ENCODE data around the gene CCDC88B. TPM values are rescaled to one million over a fixed set of nuclear protein-coding genes. Genes with fewer than 3 reads are reported as not detected.

The CCDC88B gene
- total and polyA plus RNA-seq, 4 donors, result 3.5 to 4.9 (median 4.0) TPM

DNA sequence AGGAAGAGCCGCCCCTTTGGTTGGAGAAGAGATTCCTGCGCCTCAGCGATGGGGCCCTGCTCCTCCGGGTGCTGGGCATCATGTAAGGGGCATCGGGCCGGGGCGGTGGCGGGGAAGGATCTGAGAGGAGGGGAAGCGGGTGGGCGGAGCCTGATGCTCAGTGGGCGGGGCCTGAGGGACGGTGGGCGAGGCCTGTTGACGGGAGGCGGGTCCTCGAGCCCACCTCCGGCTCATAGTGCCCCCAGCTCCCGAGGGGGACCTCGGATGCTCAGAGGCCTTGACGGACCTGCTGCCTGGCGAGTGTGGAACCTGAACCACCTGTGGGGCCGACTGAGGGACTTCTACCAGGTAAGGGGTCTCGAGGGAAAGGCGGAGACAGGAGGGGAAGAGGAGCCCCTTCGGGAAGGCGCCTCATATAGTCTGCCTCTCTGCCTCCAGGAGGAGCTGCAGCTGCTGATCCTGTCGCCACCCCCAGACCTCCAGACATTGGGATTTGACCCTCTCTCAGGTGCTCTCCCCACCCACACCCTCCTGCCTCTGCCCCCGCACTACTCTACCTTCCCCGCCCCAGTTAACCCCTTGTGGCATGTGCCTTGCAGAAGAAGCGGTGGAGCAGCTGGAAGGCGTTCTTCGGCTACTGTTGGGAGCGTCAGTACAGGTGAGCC, 799 bp downstream of the CCDC88B start:
- H3K36me3 ChIP-seq (ENCODE audit: control insufficient read depth in 4 of 4, insufficient read depth in 3 of 4, low read depth in 1 of 4, low read length in 3 of 4), result no peaks in the 10 kb centered on the region
- H3K27me3 ChIP-seq (ENCODE audit: control insufficient read depth in 4 of 4, insufficient read depth in 4 of 4, low read length in 3 of 4), result no peaks in the 10 kb centered on the region
- H3K4me3 ChIP-seq (ENCODE audit: low read depth in 1 of 3, low read length in 3 of 3), result peak overlapping the region in 1 of 3 donors; percentile 21
- peak overlapping the region; percentile 18 to 61 for H3K27ac ChIP-seq (ENCODE audit: low read depth in 1 of 2, low read length in 2 of 2)
- no peak for TF ChIP-seq YY1 (IDR thresholded peaks at IDR 0.05)
- DNase-seq (ENCODE audit: low spot score), result peak; percentile 82
- H3K4me1 ChIP-seq (ENCODE audit: control insufficient read depth in 4 of 4, insufficient read depth in 4 of 4, low read length in 3 of 4), result peaks cover 0 to 12% (median 7%) of the 10 kb centered on the region in 4 donors
- 46% methylated on average over 33 of the region's 33 CpGs for WGBS
- H3K9me3 ChIP-seq (ENCODE audit: control insufficient read depth in 4 of 4, low read length in 3 of 4), result no peaks in the 10 kb centered on the region
- no peak overlapping the region for H3K9ac ChIP-seq (ENCODE audit: low read depth in 1 of 2, low read length in 2 of 2)

DNA sequence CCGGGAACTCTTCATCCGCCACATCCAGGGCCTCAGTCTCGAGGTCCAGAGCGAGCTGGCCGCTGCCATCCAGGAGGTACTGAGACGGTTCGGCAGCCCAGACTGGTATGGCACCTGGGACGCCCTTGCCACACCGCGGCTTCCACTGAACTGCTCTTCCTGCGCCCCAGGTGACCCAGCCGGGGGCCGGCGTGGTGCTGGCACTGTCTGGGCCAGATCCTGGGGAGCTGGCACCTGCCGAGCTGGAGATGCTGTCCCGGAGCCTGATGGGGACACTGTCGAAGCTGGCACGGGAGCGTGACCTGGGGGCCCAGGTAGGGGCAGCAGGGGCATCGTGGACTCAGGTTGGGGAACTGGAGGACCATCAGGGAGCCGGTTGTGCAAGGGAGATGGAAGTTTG, 1.4 kb downstream of the CCDC88B start:
- H3K4me3 ChIP-seq (ENCODE audit: low read depth in 1 of 3, low read length in 3 of 3), result no peak overlapping the region
- no peaks in the 10 kb centered on the region for H3K9me3 ChIP-seq (ENCODE audit: control insufficient read depth in 4 of 4, low read length in 3 of 4)
- 85% methylated on average over 21 of the region's 21 CpGs for WGBS
- TF ChIP-seq TAF1 (conservative IDR thresholded peaks at IDR 0.05), result no peak
- TF ChIP-seq GABPA (IDR thresholded peaks at IDR 0.05 in 1 of 2, conservative IDR thresholded peaks at IDR 0.05 in 1 of 2), result no peak
- TF ChIP-seq, protein P1, sequence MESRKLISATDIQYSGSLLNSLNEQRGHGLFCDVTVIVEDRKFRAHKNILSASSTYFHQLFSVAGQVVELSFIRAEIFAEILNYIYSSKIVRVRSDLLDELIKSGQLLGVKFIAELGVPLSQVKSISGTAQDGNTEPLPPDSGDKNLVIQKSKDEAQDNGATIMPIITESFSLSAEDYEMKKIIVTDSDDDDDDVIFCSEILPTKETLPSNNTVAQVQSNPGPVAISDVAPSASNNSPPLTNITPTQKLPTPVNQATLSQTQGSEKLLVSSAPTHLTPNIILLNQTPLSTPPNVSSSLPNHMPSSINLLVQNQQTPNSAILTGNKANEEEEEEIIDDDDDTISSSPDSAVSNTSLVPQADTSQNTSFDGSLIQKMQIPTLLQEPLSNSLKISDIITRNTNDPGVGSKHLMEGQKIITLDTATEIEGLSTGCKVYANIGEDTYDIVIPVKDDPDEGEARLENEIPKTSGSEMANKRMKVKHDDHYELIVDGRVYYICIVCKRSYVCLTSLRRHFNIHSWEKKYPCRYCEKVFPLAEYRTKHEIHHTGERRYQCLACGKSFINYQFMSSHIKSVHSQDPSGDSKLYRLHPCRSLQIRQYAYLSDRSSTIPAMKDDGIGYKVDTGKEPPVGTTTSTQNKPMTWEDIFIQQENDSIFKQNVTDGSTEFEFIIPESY (IDR thresholded peaks at IDR 0.05), result no peak
- no peak for TF ChIP-seq FOXA2 (IDR thresholded peaks at IDR 0.05)
- no peak for TF ChIP-seq JUND (IDR thresholded peaks at IDR 0.05)
- TF ChIP-seq, protein P2, sequence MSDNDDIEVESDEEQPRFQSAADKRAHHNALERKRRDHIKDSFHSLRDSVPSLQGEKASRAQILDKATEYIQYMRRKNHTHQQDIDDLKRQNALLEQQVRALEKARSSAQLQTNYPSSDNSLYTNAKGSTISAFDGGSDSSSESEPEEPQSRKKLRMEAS (IDR thresholded peaks at IDR 0.05), result no peak
- no peak for TF ChIP-seq HNF4G (IDR thresholded peaks at IDR 0.05)
- TF ChIP-seq FOXA1 (IDR thresholded peaks at IDR 0.05), result no peak
- no peak for TF ChIP-seq YY1 (IDR thresholded peaks at IDR 0.05)
- TF ChIP-seq, protein P3, sequence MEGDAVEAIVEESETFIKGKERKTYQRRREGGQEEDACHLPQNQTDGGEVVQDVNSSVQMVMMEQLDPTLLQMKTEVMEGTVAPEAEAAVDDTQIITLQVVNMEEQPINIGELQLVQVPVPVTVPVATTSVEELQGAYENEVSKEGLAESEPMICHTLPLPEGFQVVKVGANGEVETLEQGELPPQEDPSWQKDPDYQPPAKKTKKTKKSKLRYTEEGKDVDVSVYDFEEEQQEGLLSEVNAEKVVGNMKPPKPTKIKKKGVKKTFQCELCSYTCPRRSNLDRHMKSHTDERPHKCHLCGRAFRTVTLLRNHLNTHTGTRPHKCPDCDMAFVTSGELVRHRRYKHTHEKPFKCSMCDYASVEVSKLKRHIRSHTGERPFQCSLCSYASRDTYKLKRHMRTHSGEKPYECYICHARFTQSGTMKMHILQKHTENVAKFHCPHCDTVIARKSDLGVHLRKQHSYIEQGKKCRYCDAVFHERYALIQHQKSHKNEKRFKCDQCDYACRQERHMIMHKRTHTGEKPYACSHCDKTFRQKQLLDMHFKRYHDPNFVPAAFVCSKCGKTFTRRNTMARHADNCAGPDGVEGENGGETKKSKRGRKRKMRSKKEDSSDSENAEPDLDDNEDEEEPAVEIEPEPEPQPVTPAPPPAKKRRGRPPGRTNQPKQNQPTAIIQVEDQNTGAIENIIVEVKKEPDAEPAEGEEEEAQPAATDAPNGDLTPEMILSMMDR (IDR thresholded peaks at IDR 0.05; ENCODE audit: low read depth, low read length, missing input control), result no peak
- H3K27ac ChIP-seq (ENCODE audit: low read depth in 1 of 2, low read length in 2 of 2), result no peak overlapping the region
- no peak for DNase-seq (ENCODE audit: low spot score)
- no peak overlapping the region for H3K9ac ChIP-seq (ENCODE audit: low read depth in 1 of 2, low read length in 2 of 2)
- no peaks in the 10 kb centered on the region for H3K36me3 ChIP-seq (ENCODE audit: control insufficient read depth in 4 of 4, insufficient read depth in 3 of 4, low read depth in 1 of 4, low read length in 3 of 4)
- no peaks in the 10 kb centered on the region for H3K27me3 ChIP-seq (ENCODE audit: control insufficient read depth in 4 of 4, insufficient read depth in 4 of 4, low read length in 3 of 4)
- H3K4me1 ChIP-seq (ENCODE audit: control insufficient read depth in 4 of 4, insufficient read depth in 4 of 4, low read length in 3 of 4), result peaks cover 0 to 12% (median 7%) of the 10 kb centered on the region in 4 donors

DNA sequence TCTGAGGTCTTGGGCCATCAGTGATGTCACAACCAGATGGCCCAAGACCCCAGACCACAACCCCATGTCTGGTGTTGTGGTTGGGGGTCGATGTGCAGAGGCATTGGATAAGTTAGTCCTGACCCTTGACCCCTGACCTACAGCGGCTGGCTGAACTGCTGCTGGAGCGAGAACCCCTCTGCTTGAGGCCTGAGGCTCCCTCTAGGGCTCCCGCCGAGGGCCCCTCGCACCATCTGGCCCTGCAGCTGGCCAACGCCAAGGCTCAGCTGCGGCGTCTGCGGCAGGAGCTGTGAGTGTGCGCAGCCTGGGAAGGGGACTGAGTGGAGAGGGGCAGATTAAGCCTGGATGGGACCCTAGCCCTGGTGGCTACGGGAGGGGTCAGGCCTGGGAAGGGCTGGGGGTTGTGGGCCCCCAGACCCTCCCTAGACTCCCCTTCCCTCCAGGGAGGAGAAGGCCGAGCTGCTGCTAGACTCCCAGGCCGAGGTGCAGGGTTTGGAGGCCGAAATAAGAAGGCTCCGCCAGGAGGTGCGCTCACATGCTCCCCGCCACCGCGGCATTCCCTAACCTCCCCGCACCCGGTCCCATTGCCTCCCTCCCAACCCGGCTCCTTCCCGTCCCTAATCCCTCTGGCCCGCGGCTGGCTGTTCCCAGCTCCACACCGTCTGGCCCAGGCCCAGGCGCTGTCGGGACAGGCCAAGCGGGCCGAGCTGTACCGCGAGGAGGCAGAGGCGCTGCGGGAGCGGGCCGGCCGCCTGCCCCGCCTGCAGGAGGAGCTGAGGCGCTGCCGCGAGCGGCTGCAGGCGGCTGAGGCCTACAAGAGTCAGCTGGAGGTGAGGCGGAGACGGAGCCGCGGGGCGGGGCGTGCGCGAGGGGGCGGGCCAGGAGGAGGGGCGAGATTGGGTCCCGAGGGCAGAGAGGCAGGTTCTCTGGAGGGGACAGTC, 2.1 kb downstream of the CCDC88B start:
- no peaks in the 10 kb centered on the region for H3K9me3 ChIP-seq (ENCODE audit: control insufficient read depth in 4 of 4, low read length in 3 of 4)
- TF ChIP-seq GABPA (IDR thresholded peaks at IDR 0.05 in 1 of 2, conservative IDR thresholded peaks at IDR 0.05 in 1 of 2) (no peak), SP1 (IDR thresholded peaks at IDR 0.05) (peak; percentile 27), RAD21 (IDR thresholded peaks at IDR 0.05) (peak in 1 of 2 donors; percentile 66), NR2F2 (IDR thresholded peaks at IDR 0.05) (no peak)
- TF ChIP-seq, protein P3 (IDR thresholded peaks at IDR 0.05; ENCODE audit: low read depth, low read length, missing input control), result peak; percentile 31
- WGBS, result 29% methylated on average over 55 of the region's 55 CpGs
- peak overlapping the region in 1 of 3 donors; percentile 34 for H3K4me3 ChIP-seq (ENCODE audit: low read depth in 1 of 3, low read length in 3 of 3)
- peaks cover 0 to 12% (median 7%) of the 10 kb centered on the region in 4 donors for H3K4me1 ChIP-seq (ENCODE audit: control insufficient read depth in 4 of 4, insufficient read depth in 4 of 4, low read length in 3 of 4)
- H3K9ac ChIP-seq (ENCODE audit: low read depth in 1 of 2, low read length in 2 of 2), result no peak overlapping the region
- H3K27ac ChIP-seq (ENCODE audit: low read depth in 1 of 2, low read length in 2 of 2), result peak overlapping the region; percentile 2 to 62
- no peaks in the 10 kb centered on the region for H3K27me3 ChIP-seq (ENCODE audit: control insufficient read depth in 4 of 4, insufficient read depth in 4 of 4, low read length in 3 of 4)
- H3K36me3 ChIP-seq (ENCODE audit: control insufficient read depth in 4 of 4, insufficient read depth in 3 of 4, low read depth in 1 of 4, low read length in 3 of 4), result no peaks in the 10 kb centered on the region
- DNase-seq (ENCODE audit: low spot score), result peak; percentile 99

Data from liver (tissue), 9 donors.